GM23338 (cell line): ENCODE data around the gene ZFYVE21. TPM values are rescaled to one million over a fixed set of nuclear protein-coding genes. Genes with fewer than 3 reads are reported as not detected.

ENCODE experiments used
- ATAC-seq: fragments of 200-7000 bp; cut with Tn5 transposase; 3 replicates; pipeline ENCODE4 v1.9.1; 2020
- DNase-seq: peaks from one replicate; pipeline ENCODE4 v3.0.0-alpha.2; 2015; ENCODE audit warnings: low spot score
- H2AFZ ChIP-seq: fragments of 200-600 bp; sonication (generic); 2 replicates; pipeline ENCODE4 v1.8.0; 2016; ENCODE audit warnings: antibody characterized with exemption, mild to moderate bottlenecking, moderate library complexity
- H3F3A ChIP-seq: fragments of 200-600 bp; sonication (generic); replicated peaks from 2 replicates; pipeline ENCODE4 v1.8.0; 2017; ENCODE audit warnings: antibody characterized with exemption, mixed run types, low read depth
- H3K27ac ChIP-seq: fragments of 200-600 bp; sonication (generic); 2 replicates; pipeline ENCODE4 v1.6.1; 2016; ENCODE audit warnings: low read depth
- H3K27me3 ChIP-seq: fragments of 200-600 bp; sonication (generic); 2 replicates; pipeline ENCODE4 v1.8.0; 2016; ENCODE audit warnings: mild to moderate bottlenecking, mixed run types, moderate library complexity; ENCODE audit not compliant: insufficient read depth
- H3K36me3 ChIP-seq: fragments of 200-600 bp; sonication (generic); 2 replicates; pipeline ENCODE4 v1.8.0; 2016; ENCODE audit warnings: mild to moderate bottlenecking; ENCODE audit not compliant: insufficient read depth
- H3K4me1 ChIP-seq: fragments of 200-600 bp; sonication (generic); 2 replicates; pipeline ENCODE4 v1.8.0; 2016; ENCODE audit warnings: mild to moderate bottlenecking, moderate library complexity; ENCODE audit not compliant: insufficient read depth
- H3K4me2 ChIP-seq: fragments of 200-600 bp; sonication (generic); 2 replicates; pipeline ENCODE4 v1.7.1; 2017; ENCODE audit warnings: mixed run types
- H3K4me3 ChIP-seq: fragments of 200-600 bp; sonication (generic); 2 replicates; pipeline ENCODE4 v1.6.1; 2016; ENCODE audit warnings: mixed run types
- H3K79me2 ChIP-seq: fragments of 200-600 bp; sonication (generic); replicated peaks from 2 replicates; pipeline ENCODE4 v1.8.0; 2017; ENCODE audit warnings: mild to moderate bottlenecking; ENCODE audit not compliant: insufficient read depth
- H3K9me2 ChIP-seq: fragments of 200-600 bp; sonication (generic); 2 replicates; pipeline ENCODE4 v1.8.0; 2017; ENCODE audit not compliant: insufficient read depth
- H4K20me1 ChIP-seq: fragments of 200-600 bp; sonication (generic); replicated peaks from 2 replicates; pipeline ENCODE4 v1.8.0; 2017; ENCODE audit warnings: mild to moderate bottlenecking; ENCODE audit not compliant: insufficient read depth
- H3K27ac Mint-ChIP-seq: 2 replicates; pipeline ENCODE4 v1.8.0; 2020; ENCODE audit warnings: inconsistent platforms, mild to moderate bottlenecking, moderate library complexity, mixed read lengths
- H3K27me3 Mint-ChIP-seq: 3 replicates; pipeline ENCODE4 v1.8.0; 2022; ENCODE audit warnings: low read depth, mild to moderate bottlenecking, moderate library complexity, mixed read lengths, inconsistent platforms; ENCODE audit not compliant: insufficient read depth, poor library complexity
- H3K36me3 Mint-ChIP-seq: 3 replicates; pipeline ENCODE4 v1.8.0; 2021; ENCODE audit warnings: low read depth, mild to moderate bottlenecking, inconsistent platforms, moderate library complexity, mixed read lengths
- H3K4me1 Mint-ChIP-seq: 3 replicates; pipeline ENCODE4 v1.8.0; 2020; ENCODE audit warnings: mild to moderate bottlenecking, inconsistent platforms, mixed read lengths
- H3K4me3 Mint-ChIP-seq: 3 replicates; pipeline ENCODE4 v1.8.0; 2021; ENCODE audit warnings: moderate library complexity, mild to moderate bottlenecking, inconsistent platforms, mixed read lengths
- H3K9me3 Mint-ChIP-seq: 3 replicates; pipeline ENCODE4 v1.8.0; 2020; ENCODE audit warnings: moderate library complexity, mild to moderate bottlenecking, inconsistent platforms, mixed read lengths
- CREB1 ChIP-seq: fragments of 250-450 bp; sonication (Bioruptor Pico); IDR thresholded peaks from 2 replicates; pipeline ENCODE4 v1.5.0; 2020; ENCODE audit warnings: low read depth, mild to moderate bottlenecking, moderate library complexity
- EZH2 ChIP-seq: fragments of 200-600 bp; sonication (generic); IDR thresholded peaks from one replicate; pipeline ENCODE4 v1.8.0; 2017; ENCODE audit warnings: antibody characterized with exemption, mild to moderate bottlenecking, low read depth; ENCODE audit not compliant: unreplicated experiment
- EZH2phosphoT487 ChIP-seq: fragments of 200-600 bp; sonication (generic); IDR thresholded peaks from one replicate; pipeline ENCODE4 v1.8.1; 2018; ENCODE audit warnings: antibody characterized with exemption; ENCODE audit not compliant: unreplicated experiment
- JUNB ChIP-seq: IDR thresholded peaks from one replicate; pipeline ENCODE4 v1.6.1; 2016; ENCODE audit warnings: antibody characterized with exemption; ENCODE audit not compliant: unreplicated experiment
- NANOG ChIP-seq: IDR thresholded peaks from 2 replicates; pipeline ENCODE4 v1.6.1; 2016; ENCODE audit warnings: antibody characterized with exemption, borderline replicate concordance
- POLR2AphosphoS5 ChIP-seq: IDR thresholded peaks from 2 replicates; pipeline ENCODE4 v1.6.1; 2016; ENCODE audit warnings: antibody characterized with exemption, low read depth
- STAT1 ChIP-seq: IDR thresholded peaks from one replicate; pipeline ENCODE4 v1.6.1; 2016; ENCODE audit warnings: antibody characterized with exemption; ENCODE audit not compliant: unreplicated experiment
- ZNF114 ChIP-seq: fragments of 250-450 bp; sonication (Bioruptor Pico); IDR thresholded peaks from 2 replicates; pipeline ENCODE4 v1.5.0; 2020; ENCODE audit warnings: mild to moderate bottlenecking, moderate library complexity
- ZNF331 ChIP-seq: fragments of 250-450 bp; sonication (Bioruptor Pico); IDR thresholded peaks from 2 replicates; pipeline ENCODE4 v1.5.0; 2020; ENCODE audit warnings: low read depth, mild to moderate bottlenecking, moderate library complexity
- polyA plus RNA-seq: library from polyadenylated mRNA; unstranded; fragments of >200 nt; fragmentation: Nextera tagmentation; extraction: Ambion mirVana; gene quantifications from 2 replicates; pipeline ENCODE4 v1.2.1, GENCODE V29; 2016
- total RNA-seq: library from RNA; depleted of rRNA; stranded (reverse); fragments of >200 nt; shearing (Covaris generic); gene quantifications from 2 replicates; pipeline ENCODE4 v1.2.3, GENCODE V29; 2014
- TF ChIP-seq, protein P1 (sequence below): IDR thresholded peaks from one replicate; pipeline ENCODE4 v1.6.1; 2018; ENCODE audit warnings: antibody characterized with exemption; ENCODE audit not compliant: unreplicated experiment
- TF ChIP-seq, protein P2 (sequence below): fragments of 250-450 bp; sonication (Bioruptor Pico); IDR thresholded peaks from 2 replicates; pipeline ENCODE4 v1.5.0; 2020; ENCODE audit warnings: mild to moderate bottlenecking, moderate library complexity

Gene ZFYVE21
- total and polyA plus RNA-seq, 2 experiments from 2014 or later, result 88.0 to 89.6 TPM

DNA sequence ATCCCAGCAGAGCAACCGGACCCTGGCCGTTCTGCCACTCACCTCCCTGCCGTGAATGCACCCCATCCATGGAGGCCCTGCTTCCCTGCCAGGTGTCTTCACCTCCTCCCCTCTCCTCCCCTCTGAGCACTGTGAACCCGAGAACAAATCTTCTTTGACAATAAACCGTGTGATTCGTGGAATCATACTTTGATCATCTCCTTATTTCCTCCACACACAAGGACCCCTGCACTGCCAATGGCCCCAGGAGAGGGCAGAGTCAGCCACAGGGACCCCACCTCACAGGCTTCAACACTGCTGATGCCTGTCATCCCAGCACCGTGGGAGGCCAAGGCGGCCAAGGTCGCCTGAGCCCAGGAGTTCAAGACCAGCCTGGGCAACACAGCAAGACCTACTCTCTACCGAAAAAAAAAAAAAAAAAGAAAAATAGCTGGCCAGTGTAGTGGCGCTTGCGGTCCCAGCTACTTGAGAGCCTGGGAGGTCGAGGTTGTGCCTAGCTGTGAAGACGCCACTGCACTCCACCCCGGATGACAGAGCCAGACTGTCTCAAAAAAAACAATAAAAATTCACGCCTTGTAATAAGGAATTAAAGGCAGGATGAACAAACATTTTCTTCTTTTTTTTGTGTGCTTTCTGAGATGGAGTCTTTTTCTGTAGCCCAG is 1.4 kb upstream of the ZFYVE21 start:
- peak overlapping the region; percentile 39; the same call in 1 of the 2 replicates for H3K27ac ChIP-seq
- no peaks in the 10 kb centered on the region for H3K36me3 ChIP-seq
- H3K27me3 ChIP-seq, result no peaks in the 10 kb centered on the region
- peak overlapping the region; percentile 79 for H3K4me3 ChIP-seq
- no peak for TF ChIP-seq ZNF114 (CRISPR knock-in tag)
- TF ChIP-seq POLR2AphosphoS5, result no peak
- TF ChIP-seq ZNF331 (CRISPR knock-in tag), result no peak
- no peak for TF ChIP-seq EZH2
- no peak for TF ChIP-seq EZH2phosphoT487
- TF ChIP-seq CREB1, result no peak
- TF ChIP-seq STAT1, result no peak
- H3K36me3 Mint-ChIP-seq, result peaks cover 27% of the 10 kb centered on the region
- peaks cover 23% of the 10 kb centered on the region for H3K27me3 Mint-ChIP-seq
- ATAC-seq, result no peak
- H3K9me3 Mint-ChIP-seq, result no peaks in the 10 kb centered on the region
- peak overlapping the region; percentile 87 for H3K4me2 ChIP-seq
- peaks cover 39% of the 10 kb centered on the region for H3K4me1 Mint-ChIP-seq
- DNase-seq, result no peak
- H3F3A ChIP-seq, result peaks cover 15% of the 10 kb centered on the region; the same call in 1 of the 2 replicates
- no peaks in the 10 kb centered on the region for H3K9me2 ChIP-seq
- no peak overlapping the region for H2AFZ ChIP-seq
- H3K79me2 ChIP-seq, result peaks cover 51% of the 10 kb centered on the region
- H3K27ac Mint-ChIP-seq, result 0 out of 2 replicates have a peak overlapping the region, but pooled peaks have one; percentile 77
- peak overlapping the region; percentile 88 for H3K4me3 Mint-ChIP-seq
- peaks cover 32% of the 10 kb centered on the region for H4K20me1 ChIP-seq
- H3K4me1 ChIP-seq, result peaks cover 11% of the 10 kb centered on the region

DNA sequence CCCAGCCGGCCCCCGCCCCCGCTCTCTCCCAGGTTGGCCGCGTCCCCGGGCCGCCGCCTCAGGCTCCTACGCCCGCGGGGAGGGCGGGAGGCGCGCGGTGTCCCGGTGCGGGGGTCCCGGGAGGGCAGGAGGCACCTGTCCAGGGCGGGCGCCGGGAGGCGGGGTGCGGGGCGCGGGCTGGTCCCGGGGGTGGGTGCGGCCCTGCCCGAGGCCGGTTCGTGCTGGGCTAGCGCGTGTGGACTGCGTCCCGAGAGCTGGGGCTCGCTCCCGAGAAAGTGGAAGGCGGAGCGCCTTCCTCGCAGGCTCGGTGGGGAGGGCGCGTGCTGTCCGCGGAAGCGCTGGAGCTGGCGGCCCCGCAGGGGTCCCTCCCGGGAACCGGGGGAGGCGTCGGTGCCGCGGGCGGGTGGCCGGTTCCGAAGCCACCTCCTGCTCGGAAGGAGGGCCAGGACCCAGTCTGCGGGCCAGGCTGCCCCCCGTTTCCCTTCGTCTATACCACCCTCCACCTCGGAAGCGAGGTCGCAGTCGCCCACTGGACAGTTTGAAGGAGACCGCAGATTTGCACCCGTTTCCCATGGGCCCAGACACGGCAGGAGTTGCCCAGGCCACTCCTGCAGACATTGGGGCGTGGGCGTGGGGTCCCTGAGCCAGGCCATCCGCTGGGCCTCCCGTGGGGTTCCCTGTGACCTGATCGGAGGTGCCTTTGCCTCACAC is 636 bp downstream of the ZFYVE21 start:
- peaks cover 4% of the 10 kb centered on the region; the same call in 1 of the 2 replicates for H3K4me1 ChIP-seq
- Mint-ChIP-seq H3K9me3 (no peaks in the 10 kb centered on the region), H3K4me1 (peaks cover 28% of the 10 kb centered on the region), H3K27me3 (peaks cover 18% of the 10 kb centered on the region), H3K4me3 (peak overlapping the region; percentile 77), H3K27ac (no peak overlapping the region), H3K36me3 (peaks cover 11% of the 10 kb centered on the region; the same call in 2 of the 3 replicates)
- no peaks in the 10 kb centered on the region for H3K36me3 ChIP-seq
- H3K27me3 ChIP-seq, result no peaks in the 10 kb centered on the region
- ATAC-seq (no peak), DNase-seq (no peak)
- peaks cover 72% of the 10 kb centered on the region for H3K79me2 ChIP-seq
- H3K9me2 ChIP-seq, result no peaks in the 10 kb centered on the region
- peak overlapping the region; percentile 74 for H3K4me3 ChIP-seq
- H4K20me1 ChIP-seq, result peaks cover 18% of the 10 kb centered on the region
- peaks cover 6% of the 10 kb centered on the region; the same call in 1 of the 2 replicates for H3F3A ChIP-seq
- H3K4me2 ChIP-seq, result peak overlapping the region; percentile 90
- H3K27ac ChIP-seq, result no peak overlapping the region
- H2AFZ ChIP-seq, result no peak overlapping the region
- TF ChIP-seq CREB1, result no peak
- no peak for TF ChIP-seq NANOG
- no peak for TF ChIP-seq EZH2
- TF ChIP-seq, protein P1, sequence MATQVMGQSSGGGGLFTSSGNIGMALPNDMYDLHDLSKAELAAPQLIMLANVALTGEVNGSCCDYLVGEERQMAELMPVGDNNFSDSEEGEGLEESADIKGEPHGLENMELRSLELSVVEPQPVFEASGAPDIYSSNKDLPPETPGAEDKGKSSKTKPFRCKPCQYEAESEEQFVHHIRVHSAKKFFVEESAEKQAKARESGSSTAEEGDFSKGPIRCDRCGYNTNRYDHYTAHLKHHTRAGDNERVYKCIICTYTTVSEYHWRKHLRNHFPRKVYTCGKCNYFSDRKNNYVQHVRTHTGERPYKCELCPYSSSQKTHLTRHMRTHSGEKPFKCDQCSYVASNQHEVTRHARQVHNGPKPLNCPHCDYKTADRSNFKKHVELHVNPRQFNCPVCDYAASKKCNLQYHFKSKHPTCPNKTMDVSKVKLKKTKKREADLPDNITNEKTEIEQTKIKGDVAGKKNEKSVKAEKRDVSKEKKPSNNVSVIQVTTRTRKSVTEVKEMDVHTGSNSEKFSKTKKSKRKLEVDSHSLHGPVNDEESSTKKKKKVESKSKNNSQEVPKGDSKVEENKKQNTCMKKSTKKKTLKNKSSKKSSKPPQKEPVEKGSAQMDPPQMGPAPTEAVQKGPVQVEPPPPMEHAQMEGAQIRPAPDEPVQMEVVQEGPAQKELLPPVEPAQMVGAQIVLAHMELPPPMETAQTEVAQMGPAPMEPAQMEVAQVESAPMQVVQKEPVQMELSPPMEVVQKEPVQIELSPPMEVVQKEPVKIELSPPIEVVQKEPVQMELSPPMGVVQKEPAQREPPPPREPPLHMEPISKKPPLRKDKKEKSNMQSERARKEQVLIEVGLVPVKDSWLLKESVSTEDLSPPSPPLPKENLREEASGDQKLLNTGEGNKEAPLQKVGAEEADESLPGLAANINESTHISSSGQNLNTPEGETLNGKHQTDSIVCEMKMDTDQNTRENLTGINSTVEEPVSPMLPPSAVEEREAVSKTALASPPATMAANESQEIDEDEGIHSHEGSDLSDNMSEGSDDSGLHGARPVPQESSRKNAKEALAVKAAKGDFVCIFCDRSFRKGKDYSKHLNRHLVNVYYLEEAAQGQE, result no peak
- no peak for TF ChIP-seq STAT1
- no peak for TF ChIP-seq ZNF114 (CRISPR knock-in tag)
- TF ChIP-seq, protein P2, sequence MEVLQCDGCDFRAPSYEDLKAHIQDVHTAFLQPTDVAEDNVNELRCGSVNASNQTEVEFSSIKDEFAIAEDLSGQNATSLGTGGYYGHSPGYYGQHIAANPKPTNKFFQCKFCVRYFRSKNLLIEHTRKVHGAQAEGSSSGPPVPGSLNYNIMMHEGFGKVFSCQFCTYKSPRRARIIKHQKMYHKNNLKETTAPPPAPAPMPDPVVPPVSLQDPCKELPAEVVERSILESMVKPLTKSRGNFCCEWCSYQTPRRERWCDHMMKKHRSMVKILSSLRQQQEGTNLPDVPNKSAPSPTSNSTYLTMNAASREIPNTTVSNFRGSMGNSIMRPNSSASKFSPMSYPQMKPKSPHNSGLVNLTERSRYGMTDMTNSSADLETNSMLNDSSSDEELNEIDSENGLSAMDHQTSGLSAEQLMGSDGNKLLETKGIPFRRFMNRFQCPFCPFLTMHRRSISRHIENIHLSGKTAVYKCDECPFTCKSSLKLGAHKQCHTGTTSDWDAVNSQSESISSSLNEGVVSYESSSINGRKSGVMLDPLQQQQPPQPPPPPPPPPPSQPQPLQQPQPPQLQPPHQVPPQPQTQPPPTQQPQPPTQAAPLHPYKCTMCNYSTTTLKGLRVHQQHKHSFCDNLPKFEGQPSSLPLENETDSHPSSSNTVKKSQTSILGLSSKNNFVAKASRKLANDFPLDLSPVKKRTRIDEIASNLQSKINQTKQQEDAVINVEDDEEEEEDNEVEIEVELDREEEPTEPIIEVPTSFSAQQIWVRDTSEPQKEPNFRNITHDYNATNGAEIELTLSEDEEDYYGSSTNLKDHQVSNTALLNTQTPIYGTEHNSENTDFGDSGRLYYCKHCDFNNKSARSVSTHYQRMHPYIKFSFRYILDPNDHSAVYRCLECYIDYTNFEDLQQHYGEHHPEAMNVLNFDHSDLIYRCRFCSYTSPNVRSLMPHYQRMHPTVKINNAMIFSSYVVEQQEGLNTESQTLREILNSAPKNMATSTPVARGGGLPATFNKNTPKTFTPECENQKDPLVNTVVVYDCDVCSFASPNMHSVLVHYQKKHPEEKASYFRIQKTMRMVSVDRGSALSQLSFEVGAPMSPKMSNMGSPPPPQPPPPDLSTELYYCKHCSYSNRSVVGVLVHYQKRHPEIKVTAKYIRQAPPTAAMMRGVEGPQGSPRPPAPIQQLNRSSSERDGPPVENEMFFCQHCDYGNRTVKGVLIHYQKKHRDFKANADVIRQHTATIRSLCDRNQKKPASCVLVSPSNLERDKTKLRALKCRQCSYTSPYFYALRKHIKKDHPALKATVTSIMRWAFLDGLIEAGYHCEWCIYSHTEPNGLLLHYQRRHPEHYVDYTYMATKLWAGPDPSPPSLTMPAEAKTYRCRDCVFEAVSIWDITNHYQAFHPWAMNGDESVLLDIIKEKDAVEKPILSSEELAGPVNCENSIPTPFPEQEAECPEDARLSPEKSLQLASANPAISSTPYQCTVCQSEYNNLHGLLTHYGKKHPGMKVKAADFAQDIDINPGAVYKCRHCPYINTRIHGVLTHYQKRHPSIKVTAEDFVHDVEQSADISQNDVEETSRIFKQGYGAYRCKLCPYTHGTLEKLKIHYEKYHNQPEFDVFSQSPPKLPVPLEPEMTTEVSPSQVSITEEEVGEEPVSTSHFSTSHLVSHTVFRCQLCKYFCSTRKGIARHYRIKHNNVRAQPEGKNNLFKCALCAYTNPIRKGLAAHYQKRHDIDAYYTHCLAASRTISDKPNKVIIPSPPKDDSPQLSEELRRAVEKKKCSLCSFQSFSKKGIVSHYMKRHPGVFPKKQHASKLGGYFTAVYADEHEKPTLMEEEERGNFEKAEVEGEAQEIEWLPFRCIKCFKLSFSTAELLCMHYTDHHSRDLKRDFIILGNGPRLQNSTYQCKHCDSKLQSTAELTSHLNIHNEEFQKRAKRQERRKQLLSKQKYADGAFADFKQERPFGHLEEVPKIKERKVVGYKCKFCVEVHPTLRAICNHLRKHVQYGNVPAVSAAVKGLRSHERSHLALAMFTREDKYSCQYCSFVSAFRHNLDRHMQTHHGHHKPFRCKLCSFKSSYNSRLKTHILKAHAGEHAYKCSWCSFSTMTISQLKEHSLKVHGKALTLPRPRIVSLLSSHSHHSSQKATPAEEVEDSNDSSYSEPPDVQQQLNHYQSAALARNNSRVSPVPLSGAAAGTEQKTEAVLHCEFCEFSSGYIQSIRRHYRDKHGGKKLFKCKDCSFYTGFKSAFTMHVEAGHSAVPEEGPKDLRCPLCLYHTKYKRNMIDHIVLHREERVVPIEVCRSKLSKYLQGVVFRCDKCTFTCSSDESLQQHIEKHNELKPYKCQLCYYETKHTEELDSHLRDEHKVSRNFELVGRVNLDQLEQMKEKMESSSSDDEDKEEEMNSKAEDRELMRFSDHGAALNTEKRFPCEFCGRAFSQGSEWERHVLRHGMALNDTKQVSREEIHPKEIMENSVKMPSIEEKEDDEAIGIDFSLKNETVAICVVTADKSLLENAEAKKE (CRISPR knock-in tag), result no peak
- TF ChIP-seq JUNB, result no peak
